Esophagus squamous epithelium (tissue), 5 donors: ENCODE measurements around the gene OR2AE1. TPM values are rescaled to one million over a fixed set of nuclear protein-coding genes. Genes with fewer than 3 reads are reported as not detected.
"Not testable (repeated sequence)": the region's sequence is repeated elsewhere in the genome, so short reads cannot be mapped to it uniquely, and the experiment has no call there.

Experiments used
- DNase-seq: peaks from one replicate; lab custom pipeline; 2025; lab: John Stamatoyannopoulos, UW
- H3K27ac ChIP-seq, 4 donors: fragments of 200-600 bp; sonication (generic); one replicate each; pipeline ENCODE4 v1.5.1; 2016 to 2019; ENCODE audit warnings: mild to moderate bottlenecking in 1 of 4
- H3K27me3 ChIP-seq, 4 donors: fragments of 200-600 bp; sonication (generic); 1 replicate in 3 of 4; 2 replicates in 1 of 4; pipeline versions ENCODE4 v1.5.1 to v1.6.0; 2017 to 2021; ENCODE audit warnings: antibody characterized with exemption in 1 of 4
- H3K36me3 ChIP-seq, 3 donors: fragments of 200-600 bp; sonication (generic); one replicate each; pipeline ENCODE4 v1.5.1; 2016 to 2019
- H3K4me1 ChIP-seq, 3 donors: fragments of 200-600 bp; sonication (generic); one replicate each; pipeline ENCODE4 v1.5.1; 2017 to 2019
- H3K4me3 ChIP-seq, 4 donors: fragments of 200-600 bp; sonication (generic); 1 replicate in 3 of 4; 2 replicates in 1 of 4; pipeline ENCODE4 v1.5.1; 2016 to 2019; ENCODE audit warnings: mild to moderate bottlenecking in 2 of 4, moderate library complexity in 1 of 4
- H3K9me3 ChIP-seq, 3 donors: fragments of 200-600 bp; sonication (generic); one replicate each; pipeline ENCODE4 v1.5.1; 2016 to 2019
- CTCF ChIP-seq, 6 experiments: fragments of 450-650 bp in 4 of 6; fragments of 200-600 bp in 2 of 6; sonication (generic) in 2 of 6; IDR thresholded peaks; one replicate each; pipeline ENCODE4 v1.5.1; 2016 to 2019; ENCODE audit warnings: antibody characterized with exemption in 6 of 6, mild to moderate bottlenecking in 4 of 6, moderate library complexity in 4 of 6
- POLR2A ChIP-seq, 4 donors: fragments of 450-650 bp; IDR thresholded peaks; one replicate each; pipeline ENCODE4 v1.6.1; 2017; ENCODE audit warnings: antibody characterized with exemption in 4 of 4, mild to moderate bottlenecking in 4 of 4, moderate library complexity in 3 of 4
- WGBS, 2 donors: methylation state at CpG; one replicate each; pipeline ENCODE4 v1.1.5; 2018; 5-methylcytosine and 5-hydroxymethylcytosine counted together
- intact Hi-C: fragments of 100-400 bp; cut with DNase I; formaldehyde crosslinking; loops from one replicate; pipeline ENCODE4 v1.15.0; 2022
- total RNA-seq, 4 donors: library from RNA; depleted of rRNA; stranded (reverse); fragments of >200 nt; gene quantifications; one replicate each; pipeline ENCODE4 v1.1.0, GENCODE V29; 2016
- donor health status: DM: yes; HTN: yes; CAD: no.

Gene OR2AE1
- total RNA-seq, 4 donors from 2014 or later = 0.30 to 0.57 TPM; not detected in 2

- DNase-seq = no peak
- intact Hi-C loops = no loop called here
- WGBS, 2 donors = 53 to 58% methylated on average over 3 of the region's 3 CpGs
These were observed 22.0 kb upstream of the OR2AE1 start for GRCh38 chr7:99898836-99899235.

GRCh38 chr7:99898023-99898357 lies 21.2 kb upstream of the OR2AE1 start:
- Histone ChIP-seq H3K36me3 (peaks cover 12 to 54% (median 14%) of the 10 kb centered on the region in 3 donors), H3K4me3 (no peak overlapping the region), H3K27ac (no peak overlapping the region), H3K4me1 (no peaks in the 10 kb centered on the region), H3K9me3 (no peaks in the 10 kb centered on the region), H3K27me3 (no peaks in the 10 kb centered on the region)
- no peak for TF ChIP-seq POLR2A (IDR thresholded peaks at IDR 0.05)
- TF ChIP-seq CTCF (IDR thresholded peaks at IDR 0.05) = no peak
- intact Hi-C loops = no loop called here
- whole genome bisulfite sequencing, 2 donors = 80 to 100% methylated on average over 1 of the region's 2 CpGs
- no peak for DNase-seq

More at GRCh38 chr7:99898836-99899235, 22.0 kb upstream of the OR2AE1 start:
- Histone ChIP-seq H3K4me1 (no peaks in the 10 kb centered on the region), H3K36me3 (peaks cover 18 to 61% (median 20%) of the 10 kb centered on the region in 3 donors), H3K4me3 (no peak overlapping the region), H3K9me3 (no peaks in the 10 kb centered on the region), H3K27ac (no peak overlapping the region), H3K27me3 (no peaks in the 10 kb centered on the region)
- TF ChIP-seq POLR2A (IDR thresholded peaks at IDR 0.05) (no peak), CTCF (IDR thresholded peaks at IDR 0.05) (no peak)

- H3K9me3 ChIP-seq = no peaks in the 10 kb centered on the region
- H3K36me3 ChIP-seq = peaks cover 7 to 54% (median 10%) of the 10 kb centered on the region in 3 donors
- WGBS, 2 donors = 88% methylated on average over 6 of the region's 6 CpGs
- no peak overlapping the region for H3K4me3 ChIP-seq
- no peak for TF ChIP-seq CTCF (IDR thresholded peaks at IDR 0.05)
- TF ChIP-seq POLR2A (IDR thresholded peaks at IDR 0.05) = no peak
- H3K4me1 ChIP-seq = no peaks in the 10 kb centered on the region
- intact Hi-C loops = no loop called here
- H3K27me3 ChIP-seq = no peaks in the 10 kb centered on the region
- no peak overlapping the region for H3K27ac ChIP-seq
- no peak for DNase-seq
These were observed 20.6 kb upstream of the OR2AE1 start for GRCh38 chr7:99897322-99898022.

GRCh38 chr7:99894738-99895137 lies 17.9 kb upstream of the OR2AE1 start:
- H3K4me1 ChIP-seq = no peaks in the 10 kb centered on the region
- H3K9me3 ChIP-seq = no peaks in the 10 kb centered on the region
- H3K27me3 ChIP-seq = no peaks in the 10 kb centered on the region
- no peak for DNase-seq
- no peak overlapping the region for H3K4me3 ChIP-seq
- peaks cover 0 to 54% (median 0%) of the 10 kb centered on the region in 3 donors for H3K36me3 ChIP-seq
- intact Hi-C loops = no loop called here
- no peak for TF ChIP-seq CTCF (IDR thresholded peaks at IDR 0.05)
- TF ChIP-seq POLR2A (IDR thresholded peaks at IDR 0.05) = no peak
- H3K27ac ChIP-seq = no peak overlapping the region

GRCh38 chr7:99893280-99893679 lies 16.4 kb upstream of the OR2AE1 start:
- Histone ChIP-seq H3K36me3 (peaks cover 0 to 44% (median 0%) of the 10 kb centered on the region in 3 donors), H3K4me1 (no peaks in the 10 kb centered on the region), H3K9me3 (no peaks in the 10 kb centered on the region), H3K4me3 (no peak overlapping the region), H3K27ac (no peak overlapping the region), H3K27me3 (no peaks in the 10 kb centered on the region)
- intact Hi-C loops = no loop called here
- WGBS, 2 donors = 71 to 73% methylated on average over 5 of the region's 5 CpGs
- TF ChIP-seq POLR2A (IDR thresholded peaks at IDR 0.05) (no peak), CTCF (IDR thresholded peaks at IDR 0.05) (no peak)
- no peak for DNase-seq

GRCh38 chr7:99890348-99890747 lies 13.5 kb upstream of the OR2AE1 start:
- H3K27ac ChIP-seq, H3K9me3 ChIP-seq, H3K4me1 ChIP-seq, H3K4me3 ChIP-seq, intact Hi-C loops, DNase-seq, H3K27me3 ChIP-seq: not testable (repeated sequence)
- peaks cover 0 to 39% (median 0%) of the 10 kb centered on the region in 3 donors for H3K36me3 ChIP-seq
- WGBS, 2 donors = 93% methylated on average over 2 of the region's 2 CpGs

- intact Hi-C loops, DNase-seq, H3K27ac ChIP-seq, H3K4me1 ChIP-seq, H3K9me3 ChIP-seq, H3K4me3 ChIP-seq, H3K27me3 ChIP-seq: not testable (repeated sequence)
- no CpG with 5 or more reads among the region's 29 CpGs for WGBS, 2 donors
- H3K36me3 ChIP-seq = peaks cover 0 to 39% (median 0%) of the 10 kb centered on the region in 3 donors
These were observed 11.5 kb upstream of the OR2AE1 start for GRCh38 chr7:99888366-99888765.
